DOHH2 (cell line): ENCODE data around the gene ADGRB2.

ENCODE experiments used
- H3F3A ChIP-seq: fragments of 200-600 bp; sonication (generic), shearing (Covaris generic); 2 replicates; pipeline ENCODE4 v1.6.0; 2016; ENCODE audit warnings: antibody characterized with exemption, mild to moderate bottlenecking; ENCODE audit not compliant: control insufficient read depth, insufficient read depth
- H3K27ac ChIP-seq: fragments of 200-600 bp; sonication (generic); 2 replicates; pipeline ENCODE4 v1.5.1; 2014; ENCODE audit warnings: low read depth, mild to moderate bottlenecking, low read length, moderate library complexity
- H3K27me3 ChIP-seq: fragments of 200-600 bp; sonication (generic); 2 replicates; pipeline ENCODE4 v1.6.1; 2014; ENCODE audit warnings: mild to moderate bottlenecking, low read length, mixed read lengths; ENCODE audit not compliant: control insufficient read depth
- H3K36me3 ChIP-seq: fragments of 200-600 bp; sonication (generic); 2 replicates; pipeline ENCODE4 v1.6.1; 2014; ENCODE audit warnings: mild to moderate bottlenecking, low read length, moderate library complexity, mixed read lengths; ENCODE audit not compliant: control insufficient read depth
- H3K4me1 ChIP-seq: fragments of 200-600 bp; sonication (generic); 2 replicates; pipeline ENCODE4 v1.6.1; 2014; ENCODE audit warnings: mild to moderate bottlenecking, low read length, mixed read lengths; ENCODE audit not compliant: control insufficient read depth
- H3K4me2 ChIP-seq: fragments of 200-600 bp; sonication (generic); 2 replicates; pipeline ENCODE4 v1.6.0; 2014; ENCODE audit warnings: mild to moderate bottlenecking, low read length, moderate library complexity
- H3K4me3 ChIP-seq: fragments of 200-600 bp; sonication (generic); 2 replicates; pipeline ENCODE4 v1.5.1; 2014; ENCODE audit warnings: mild to moderate bottlenecking, low read length, mixed read lengths
- H3K79me2 ChIP-seq: fragments of 200-600 bp; sonication (generic); 2 replicates; pipeline ENCODE4 v1.6.1; 2014; ENCODE audit warnings: mild to moderate bottlenecking, low read length, mixed read lengths; ENCODE audit not compliant: control insufficient read depth
- H3K9me2 ChIP-seq: fragments of 200-600 bp; sonication (generic); replicated peaks from 2 replicates; pipeline ENCODE4 v1.6.1; 2014; ENCODE audit warnings: mild to moderate bottlenecking, low read length, mixed read lengths; ENCODE audit not compliant: control insufficient read depth
- H3K9me3 ChIP-seq: fragments of 200-600 bp; sonication (generic); 2 replicates; pipeline ENCODE4 v1.6.1; 2014; ENCODE audit warnings: antibody characterized with exemption, low read length, mixed read lengths; ENCODE audit not compliant: control insufficient read depth, insufficient read depth
- H4K20me1 ChIP-seq: fragments of 200-600 bp; sonication (generic); 2 replicates; pipeline ENCODE4 v1.6.0; 2014; ENCODE audit warnings: low read depth, mild to moderate bottlenecking, antibody characterized with exemption, low read length, moderate library complexity; ENCODE audit not compliant: control insufficient read depth, insufficient read depth
- CTCF ChIP-seq: fragments of 200-600 bp; sonication (generic); IDR thresholded peaks from one replicate; pipeline ENCODE4 v1.5.1; 2014; ENCODE audit warnings: antibody characterized with exemption, mild to moderate bottlenecking, low read depth, low read length; ENCODE audit not compliant: poor library complexity, severe bottlenecking
- EZH2phosphoT487 ChIP-seq: fragments of 200-600 bp; sonication (generic); IDR thresholded peaks from 2 replicates; pipeline ENCODE4 v1.6.1; 2017; ENCODE audit warnings: borderline replicate concordance, mild to moderate bottlenecking, antibody characterized with exemption, low read length, moderate library complexity, mixed read lengths

Gene ADGRB2

GRCh38 chr1:31746687-31747086 lies 17.5 kb downstream of the ADGRB2 start:
- no peak overlapping the region for H3K4me2 ChIP-seq
- H3K9me3 ChIP-seq: no peaks in the 10 kb centered on the region
- peaks cover 13% of the 10 kb centered on the region; the same call in 1 of the 2 replicates for H4K20me1 ChIP-seq
- no peak overlapping the region for H3K4me3 ChIP-seq
- H3K27me3 ChIP-seq: peaks cover 33% of the 10 kb centered on the region
- no peaks in the 10 kb centered on the region for H3K36me3 ChIP-seq
- H3K4me1 ChIP-seq: peaks cover 37% of the 10 kb centered on the region
- no peaks in the 10 kb centered on the region for H3K79me2 ChIP-seq
- H3K27ac ChIP-seq: no peak overlapping the region
- TF ChIP-seq CTCF (no peak), EZH2phosphoT487 (no peak)
- no peaks in the 10 kb centered on the region for H3K9me2 ChIP-seq
- H3F3A ChIP-seq: peaks cover 8% of the 10 kb centered on the region

GRCh38 chr1:31745946-31746670 lies 18.0 kb downstream of the ADGRB2 start:
- Histone ChIP-seq H3K4me3 (no peak overlapping the region), H3K9me2 (no peaks in the 10 kb centered on the region), H3K27me3 (peaks cover 29% of the 10 kb centered on the region), H3K9me3 (no peaks in the 10 kb centered on the region), H3K36me3 (no peaks in the 10 kb centered on the region), H3K27ac (no peak overlapping the region), H4K20me1 (peaks cover 12% of the 10 kb centered on the region; the same call in 1 of the 2 replicates), H3K4me2 (no peak overlapping the region), H3F3A (peaks cover 3% of the 10 kb centered on the region), H3K79me2 (no peaks in the 10 kb centered on the region), H3K4me1 (peaks cover 32% of the 10 kb centered on the region)
- TF ChIP-seq EZH2phosphoT487 (no peak), CTCF (peak; percentile 3)

- TF ChIP-seq CTCF (peak; percentile 74), EZH2phosphoT487 (no peak)
- Histone ChIP-seq H3K4me2 (peak overlapping the region; percentile 61), H3K79me2 (no peaks in the 10 kb centered on the region), H3K9me3 (no peaks in the 10 kb centered on the region), H3K27ac (peak overlapping the region; percentile 25; the same call in 1 of the 2 replicates), H3K4me3 (peak overlapping the region; percentile 36), H3F3A (peaks cover 3% of the 10 kb centered on the region), H4K20me1 (peaks cover 10% of the 10 kb centered on the region; the same call in 1 of the 2 replicates), H3K36me3 (no peaks in the 10 kb centered on the region), H3K9me2 (no peaks in the 10 kb centered on the region), H3K4me1 (peaks cover 24% of the 10 kb centered on the region), H3K27me3 (peaks cover 22% of the 10 kb centered on the region)
Measured at GRCh38 chr1:31745096-31745945, 18.8 kb downstream of the ADGRB2 start.
